ENCODE measurements around the gene PCSK6. TPM values are rescaled to one million over a fixed set of nuclear protein-coding genes. Genes with fewer than 3 reads are reported as not detected.

PCSK6 gene
- total RNA-seq, 4 donors from 2014 or later = 1.4 to 12.8 (median 6.9) TPM

DNA sequence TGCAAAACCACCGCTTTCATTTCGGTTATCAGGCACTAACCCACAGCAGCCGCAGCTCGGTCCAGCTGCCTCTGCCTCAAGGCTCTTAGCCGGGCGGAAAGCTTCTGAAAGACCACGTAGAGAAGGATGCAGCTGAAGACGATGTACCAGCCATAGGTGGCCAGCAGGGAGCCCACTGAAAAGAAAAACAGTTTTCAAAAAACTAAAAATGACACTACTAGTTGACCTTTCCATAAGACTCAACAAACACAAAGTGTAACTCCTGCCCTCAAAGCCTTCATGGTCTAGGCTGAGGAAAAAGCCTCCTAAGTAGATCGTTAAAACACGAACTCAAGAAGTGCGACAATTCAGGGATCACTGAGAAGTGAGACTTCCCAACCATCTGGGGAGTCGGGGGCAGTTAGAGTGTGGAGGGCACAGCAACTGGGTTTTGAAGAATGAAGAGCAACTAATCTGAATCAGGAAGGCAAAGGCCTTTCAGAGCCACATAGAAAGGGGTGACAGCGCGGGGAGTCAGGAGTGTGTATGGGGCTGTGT is 212.9 kb downstream of the PCSK6 start:
- Histone ChIP-seq H3K27me3 (no peaks in the 10 kb centered on the region), H3K4me1 (no peaks in the 10 kb centered on the region), H3K27ac (peak overlapping the region; percentile 61 to 78), H3K4me3 (peak overlapping the region; percentile 52 to 62), H3K9me3 (no peaks in the 10 kb centered on the region), H3K36me3 (no peaks in the 10 kb centered on the region)
- DNase-seq = no peak
- intact Hi-C loops (cut with DNase I; ENCODE audit: low total_unique reads) = no loop called here
- TF ChIP-seq POLR2A (IDR thresholded peaks at IDR 0.05) (no peak), CTCF (IDR thresholded peaks at IDR 0.05) (peak in 1 of 4 experiments; percentile 8)

DNA sequence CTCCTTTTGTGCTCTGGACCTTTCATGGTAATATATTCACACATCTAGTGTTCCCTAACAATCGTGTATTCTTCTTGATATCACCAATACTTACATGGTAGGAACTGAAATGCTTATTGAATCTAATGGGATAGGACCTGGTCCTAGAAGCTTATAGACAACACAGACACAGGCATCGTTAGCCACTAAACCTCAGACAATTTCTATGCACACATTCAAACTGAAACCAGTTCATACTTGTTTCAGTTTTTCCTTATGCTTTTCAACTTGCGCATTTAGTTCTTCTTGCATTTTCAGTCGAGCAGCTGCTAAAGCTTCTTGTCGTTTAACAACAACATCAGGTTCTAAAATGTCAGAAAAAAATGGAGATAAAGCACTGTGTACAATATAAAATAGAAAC is 214.5 kb downstream of the PCSK6 start:
- no peaks in the 10 kb centered on the region for H3K9me3 ChIP-seq
- H3K27me3 ChIP-seq = no peaks in the 10 kb centered on the region
- TF ChIP-seq POLR2A (IDR thresholded peaks at IDR 0.05) (no peak), CTCF (IDR thresholded peaks at IDR 0.05) (no peak)
- intact Hi-C loops (cut with DNase I; ENCODE audit: low total_unique reads) = no loop called here
- H3K4me1 ChIP-seq = no peaks in the 10 kb centered on the region
- no peak for DNase-seq
- H3K36me3 ChIP-seq = no peaks in the 10 kb centered on the region
- no peak overlapping the region for H3K4me3 ChIP-seq
- H3K27ac ChIP-seq = no peak overlapping the region

- Histone ChIP-seq H3K36me3 (no peaks in the 10 kb centered on the region), H3K27ac (no peak overlapping the region), H3K27me3 (no peaks in the 10 kb centered on the region), H3K4me1 (no peaks in the 10 kb centered on the region), H3K4me3 (no peak overlapping the region), H3K9me3 (no peaks in the 10 kb centered on the region)
- intact Hi-C loops (cut with DNase I; ENCODE audit: low total_unique reads) = no loop called here
- no peak for DNase-seq
- no peak for TF ChIP-seq POLR2A (IDR thresholded peaks at IDR 0.05)
- TF ChIP-seq CTCF (IDR thresholded peaks at IDR 0.05) = no peak
These were observed 216.0 kb downstream of the PCSK6 start for GRCh38 chr15:101273534-101273933.

GRCh38 chr15:101272584-101272983 is 216.9 kb downstream of the PCSK6 start:
- H3K36me3 ChIP-seq = no peaks in the 10 kb centered on the region
- no peak for DNase-seq

More at GRCh38 chr15:101272584-101272983, 216.9 kb downstream of the PCSK6 start:
- H3K27ac ChIP-seq = no peak overlapping the region
- intact Hi-C loops (cut with DNase I; ENCODE audit: low total_unique reads) = no loop called here
- no peaks in the 10 kb centered on the region for H3K27me3 ChIP-seq
- H3K4me3 ChIP-seq = no peak overlapping the region
- H3K9me3 ChIP-seq = no peaks in the 10 kb centered on the region
- TF ChIP-seq CTCF (IDR thresholded peaks at IDR 0.05) = no peak
- TF ChIP-seq POLR2A (IDR thresholded peaks at IDR 0.05) = no peak
- no peaks in the 10 kb centered on the region for H3K4me1 ChIP-seq

Data from uterus (tissue), 4 donors.